Measurements from ENCODE around the gene PFKFB3.

Gene PFKFB3

GRCh38 chr10:6256439-6256838, 53.7 kb downstream of the PFKFB3 start:
- H3K4me3 ChIP-seq (ENCODE audit: low read depth, low read length): no peak overlapping the region
- no peak overlapping the region for H3K27ac ChIP-seq (ENCODE audit: extremely low read depth, low read depth, low read length)
- TF ChIP-seq SETDB1 (IDR thresholded peaks at IDR 0.05; ENCODE audit: insufficient read length, low read length) (no peak), ZNF548 (tag by site-specific recombination; IDR thresholded peaks at IDR 0.05) (no peak)
- no peaks in the 10 kb centered on the region for H3K4me1 ChIP-seq (ENCODE audit: control insufficient read depth, insufficient read depth, low read length)
- H3K9me3 ChIP-seq (ENCODE audit: control insufficient read depth, insufficient read depth, low read depth, low read length): no peaks in the 10 kb centered on the region
- ChIA-PET POLR2A (interaction anchor here (0.6 kb wide), 1 partner anchor 713 kb away, joined by 3 read pairs; no protein-coding TSS in a partner anchor), CTCF (no interaction called here)
- H3K36me3 ChIP-seq (ENCODE audit: control insufficient read depth in 2 of 2, insufficient read depth in 1 of 2, low read length in 2 of 2): no peaks in the 10 kb centered on the region

- Histone ChIP-seq H3K4me3 (ENCODE audit: low read depth, low read length) (no peak overlapping the region), H3K27ac (ENCODE audit: extremely low read depth, low read depth, low read length) (no peak overlapping the region), H3K4me1 (ENCODE audit: control insufficient read depth, insufficient read depth, low read length) (no peaks in the 10 kb centered on the region), H3K9me3 (ENCODE audit: control insufficient read depth, insufficient read depth, low read depth, low read length) (no peaks in the 10 kb centered on the region), H3K36me3 (ENCODE audit: control insufficient read depth in 2 of 2, insufficient read depth in 1 of 2, low read length in 2 of 2) (no peaks in the 10 kb centered on the region)
- TF ChIP-seq ZSCAN23 (tag by site-specific recombination; IDR thresholded peaks at IDR 0.05) (no peak), ZFP3 (tag by site-specific recombination; IDR thresholded peaks at IDR 0.05; ENCODE audit: low read depth) (no peak), ZNF514 (tag by site-specific recombination; IDR thresholded peaks at IDR 0.05) (no peak), BCL11B (tag by site-specific recombination; IDR thresholded peaks at IDR 0.05; ENCODE audit: low read depth) (no peak), OSR2 (tag by site-specific recombination; IDR thresholded peaks at IDR 0.05) (no peak), ZNF366 (tag by site-specific recombination; conservative IDR thresholded peaks at IDR 0.05) (peak; percentile 97), ZNF843 (tag by site-specific recombination; IDR thresholded peaks at IDR 0.05) (no peak), ZBTB17 (tag by site-specific recombination; IDR thresholded peaks at IDR 0.05) (peak; percentile 91), ZNF26 (tag by site-specific recombination; IDR thresholded peaks at IDR 0.05) (no peak), ZNF513 (tag by site-specific recombination; IDR thresholded peaks at IDR 0.05) (no peak), REPIN1 (tag by site-specific recombination; IDR thresholded peaks at IDR 0.05; ENCODE audit: low read depth) (no peak), HIC1 (tag by site-specific recombination; IDR thresholded peaks at IDR 0.05) (no peak), ZNF596 (tag by site-specific recombination; IDR thresholded peaks at IDR 0.05) (no peak), ZNF157 (tag by site-specific recombination; IDR thresholded peaks at IDR 0.05) (no peak)
- CTCF ChIA-PET: no interaction called here
- POLR2A ChIA-PET: no interaction called here
These were observed 56.4 kb downstream of the PFKFB3 start for GRCh38 chr10:6259153-6259552.

- Histone ChIP-seq H3K27ac (ENCODE audit: extremely low read depth, low read depth, low read length) (no peak overlapping the region), H3K4me1 (ENCODE audit: control insufficient read depth, insufficient read depth, low read length) (no peaks in the 10 kb centered on the region), H3K4me3 (ENCODE audit: low read depth, low read length) (no peak overlapping the region), H3K9me3 (ENCODE audit: control insufficient read depth, insufficient read depth, low read depth, low read length) (no peaks in the 10 kb centered on the region), H3K36me3 (ENCODE audit: control insufficient read depth in 2 of 2, insufficient read depth in 1 of 2, low read length in 2 of 2) (no peaks in the 10 kb centered on the region)
- no peak for TF ChIP-seq ZNF664 (tag by site-specific recombination; IDR thresholded peaks at IDR 0.05)
- peak; percentile 96 for TF ChIP-seq ZNF184 (tag by site-specific recombination; IDR thresholded peaks at IDR 0.05)
- CTCF ChIA-PET: interaction anchor here (0.7 kb wide), 1 partner anchor 274 kb away, joined by 3 read pairs; no protein-coding TSS in a partner anchor
- POLR2A ChIA-PET: no interaction called here
These were observed 58.1 kb downstream of the PFKFB3 start for GRCh38 chr10:6260843-6261242.
